Fibroblast of mammary gland (primary cell): ENCODE results near the gene NINJ2.
A peak's percentile ranks its signal among the peaks of the same experiment; 100 is the strongest.

Source experiments
- DNase-seq: peaks from one replicate; pipeline ENCODE4 v3.0.0-alpha.2; 2010; ENCODE audit warnings: low read depth
- H3K4me3 ChIP-seq: 2 replicates; pipeline ENCODE4 v1.5.1; 2011; ENCODE audit warnings: low read depth, mild to moderate bottlenecking, low read length, moderate library complexity; ENCODE audit not compliant: control insufficient read depth
- CTCF ChIP-seq: conservative IDR thresholded peaks from 2 replicates; pipeline ENCODE4 v1.5.1; 2011; ENCODE audit warnings: low read depth, low read length, inconsistent platforms; ENCODE audit not compliant: control insufficient read depth, insufficient read depth

NINJ2 gene

GRCh38 chr12:617304-617915 is 45.8 kb downstream of the NINJ2 start:
- no peak for TF ChIP-seq CTCF
- H3K4me3 ChIP-seq, result no peak overlapping the region
- peak; percentile 6 for DNase-seq

- TF ChIP-seq CTCF, result no peak
- H3K4me3 ChIP-seq, result no peak overlapping the region
- no peak for DNase-seq
Observed at GRCh38 chr12:615620-616019, 47.6 kb downstream of the NINJ2 start.

GRCh38 chr12:614411-614970 is 48.8 kb downstream of the NINJ2 start:
- DNase-seq, result peak; percentile 8
- H3K4me3 ChIP-seq, result no peak overlapping the region
- TF ChIP-seq CTCF, result no peak

- H3K4me3 ChIP-seq, result no peak overlapping the region
- no peak for DNase-seq
- no peak for TF ChIP-seq CTCF
Observed at GRCh38 chr12:613996-614395, 49.2 kb downstream of the NINJ2 start.

GRCh38 chr12:612886-613285 is 50.4 kb downstream of the NINJ2 start:
- no peak overlapping the region for H3K4me3 ChIP-seq
- no peak for DNase-seq
- TF ChIP-seq CTCF, result no peak

- no peak for TF ChIP-seq CTCF
- no peak for DNase-seq
- no peak overlapping the region for H3K4me3 ChIP-seq
Observed at GRCh38 chr12:612293-612692, 51.0 kb downstream of the NINJ2 start.
